ENCODE data around the gene EVA1B. TPM values are rescaled to one million over a fixed set of nuclear protein-coding genes. Genes with fewer than 3 reads are reported as not detected.

EVA1B gene
- total and polyA plus RNA-seq, 10 of the 15 experiments (the other 5 are each of a cell fraction or from before 2014, with no cell fraction given): 0.15 to 6.4 (median 3.0) TPM; not detected in 2

DNA sequence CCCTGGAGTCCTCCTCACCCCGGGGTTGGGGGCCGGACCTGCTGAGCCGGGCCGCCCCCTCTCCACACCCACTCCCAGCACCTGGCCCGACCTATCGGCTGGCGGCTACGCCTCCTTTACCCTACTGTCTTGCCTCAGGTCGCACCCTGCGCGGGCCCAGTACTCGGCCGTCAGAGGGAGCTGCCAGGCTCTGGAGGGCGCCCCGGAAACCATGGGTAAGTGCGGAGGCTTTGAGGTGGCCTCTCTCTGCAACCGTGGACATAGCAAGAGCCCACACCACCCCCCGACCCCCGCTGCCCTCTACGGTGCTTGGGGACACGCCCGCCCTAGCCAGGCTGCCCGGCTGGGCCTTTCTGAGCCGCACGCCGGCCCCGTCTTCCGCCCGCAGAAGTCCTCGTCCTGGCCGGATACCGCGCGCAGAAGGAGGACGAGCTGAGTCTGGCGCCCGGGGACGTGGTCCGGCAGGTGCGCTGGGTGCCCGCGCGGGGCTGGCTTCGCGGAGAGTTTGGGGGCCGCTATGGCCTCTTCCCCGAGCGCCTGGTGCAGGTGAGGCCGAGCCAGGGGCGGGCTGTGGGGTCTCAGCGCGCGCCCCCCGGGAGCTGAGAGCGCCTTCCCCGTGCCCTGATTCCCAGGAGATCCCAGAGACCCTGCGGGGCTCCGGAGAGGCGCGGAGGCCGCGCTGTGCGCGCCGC is 17.1 kb downstream of the EVA1B start, which contains the start of gene SH3D21 (continued):
- TF ChIP-seq SMC3 (IDR thresholded peaks at IDR 0.05; ENCODE audit: borderline replicate concordance, low read length) (no peak), KAT2A (conservative IDR thresholded peaks at IDR 0.05; ENCODE audit: control insufficient read depth, low read depth, low read length) (no peak), EGR1 (IDR thresholded peaks at IDR 0.05; ENCODE audit: borderline replicate concordance in 1 of 2, low read depth in 2 of 2, low read length in 2 of 2) (0 out of 3 replicates have a peak, but pooled peaks of 1 of the 2 experiments have one; percentile 20), WRNIP1 (IDR thresholded peaks at IDR 0.05; ENCODE audit: borderline replicate concordance, low read depth, low read length) (no peak)
- TF ChIP-seq, protein P1, sequence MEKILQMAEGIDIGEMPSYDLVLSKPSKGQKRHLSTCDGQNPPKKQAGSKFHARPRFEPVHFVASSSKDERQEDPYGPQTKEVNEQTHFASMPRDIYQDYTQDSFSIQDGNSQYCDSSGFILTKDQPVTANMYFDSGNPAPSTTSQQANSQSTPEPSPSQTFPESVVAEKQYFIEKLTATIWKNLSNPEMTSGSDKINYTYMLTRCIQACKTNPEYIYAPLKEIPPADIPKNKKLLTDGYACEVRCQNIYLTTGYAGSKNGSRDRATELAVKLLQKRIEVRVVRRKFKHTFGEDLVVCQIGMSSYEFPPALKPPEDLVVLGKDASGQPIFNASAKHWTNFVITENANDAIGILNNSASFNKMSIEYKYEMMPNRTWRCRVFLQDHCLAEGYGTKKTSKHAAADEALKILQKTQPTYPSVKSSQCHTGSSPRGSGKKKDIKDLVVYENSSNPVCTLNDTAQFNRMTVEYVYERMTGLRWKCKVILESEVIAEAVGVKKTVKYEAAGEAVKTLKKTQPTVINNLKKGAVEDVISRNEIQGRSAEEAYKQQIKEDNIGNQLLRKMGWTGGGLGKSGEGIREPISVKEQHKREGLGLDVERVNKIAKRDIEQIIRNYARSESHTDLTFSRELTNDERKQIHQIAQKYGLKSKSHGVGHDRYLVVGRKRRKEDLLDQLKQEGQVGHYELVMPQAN (conservative IDR thresholded peaks at IDR 0.05): peak; percentile 36; the same call in 1 of the 2 replicates

DNA sequence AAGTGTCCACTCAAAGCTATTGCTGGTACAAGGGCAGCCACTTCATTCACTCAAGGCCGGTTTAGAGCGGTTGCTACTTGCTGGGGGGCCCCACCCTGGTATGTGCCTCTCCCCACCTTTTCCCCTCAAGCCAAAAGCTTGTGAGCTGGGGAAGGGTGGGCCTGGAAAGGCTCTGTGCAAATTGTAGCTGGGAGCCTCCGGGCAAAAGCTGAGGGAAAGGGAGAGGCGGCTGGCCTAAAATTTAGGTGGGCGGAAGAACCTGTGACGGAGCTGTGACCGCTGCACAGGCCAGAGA is 17.6 kb downstream of the EVA1B start:
- ChIA-PET CTCF (interaction anchor here (1.0 to 4.0 kb wide), 10 partner anchors 18 to 156 kb away, joined by 3 to 24 read pairs (median 6); partner anchors contain the start of genes EVA1B and TRAPPC3), SMC1A (ENCODE audit: uncharacterized antibody, unreplicated experiment) (interaction anchor here (0.8 to 1.6 kb wide), 3 partner anchors 20 to 156 kb away, joined by 3 to 12 read pairs (median 4); partner anchors contain the start of gene TRAPPC3), RAD21 (ENCODE audit: unreplicated experiment) (interaction anchor here (0.8 to 1.9 kb wide), 4 partner anchors 18 to 156 kb away, joined by 3 to 15 read pairs (median 4); partner anchors contain the start of genes EVA1B and TRAPPC3), POLR2A (interaction anchor here (1.1 to 2.0 kb wide), 5 partner anchors 8 to 156 kb away, joined by 3 to 9 read pairs (median 4); partner anchors contain the start of genes EVA1B, STK40, THRAP3 and TRAPPC3)
- H3K27me3 ChIP-seq (replicated peaks in 1 of 2; ENCODE audit: control insufficient read depth in 2 of 2, insufficient read depth in 2 of 2, low read length in 1 of 2): no peaks in the 10 kb centered on the region
- peaks cover 27% of the 10 kb centered on the region for H3K4me1 ChIP-seq (ENCODE audit: control insufficient read depth, insufficient read depth, low read length)
- H3K4me2 ChIP-seq (ENCODE audit: control insufficient read depth, insufficient read depth): peak overlapping the region; percentile 95
- TF ChIP-seq BMI1 (IDR thresholded peaks at IDR 0.05; ENCODE audit: borderline replicate concordance) (no peak), SREBF2 (IDR thresholded peaks at IDR 0.05; ENCODE audit: low read length) (no peak), EP300 (IDR thresholded peaks at IDR 0.05; ENCODE audit: borderline replicate concordance in 1 of 2, control insufficient read depth in 1 of 2, low read depth in 2 of 2, low read length in 2 of 2) (no peak), WRNIP1 (IDR thresholded peaks at IDR 0.05; ENCODE audit: borderline replicate concordance, low read depth, low read length) (no peak), IKZF1 (conservative IDR thresholded peaks at IDR 0.05) (no peak), ZNF207 (IDR thresholded peaks at IDR 0.05; ENCODE audit: borderline replicate concordance) (no peak), ETV6 (conservative IDR thresholded peaks at IDR 0.05 in 1 of 2, IDR thresholded peaks at IDR 0.05 in 1 of 2; ENCODE audit: borderline replicate concordance in 1 of 2, low read depth in 1 of 2) (no peak)
- TF ChIP-seq, protein P2, sequence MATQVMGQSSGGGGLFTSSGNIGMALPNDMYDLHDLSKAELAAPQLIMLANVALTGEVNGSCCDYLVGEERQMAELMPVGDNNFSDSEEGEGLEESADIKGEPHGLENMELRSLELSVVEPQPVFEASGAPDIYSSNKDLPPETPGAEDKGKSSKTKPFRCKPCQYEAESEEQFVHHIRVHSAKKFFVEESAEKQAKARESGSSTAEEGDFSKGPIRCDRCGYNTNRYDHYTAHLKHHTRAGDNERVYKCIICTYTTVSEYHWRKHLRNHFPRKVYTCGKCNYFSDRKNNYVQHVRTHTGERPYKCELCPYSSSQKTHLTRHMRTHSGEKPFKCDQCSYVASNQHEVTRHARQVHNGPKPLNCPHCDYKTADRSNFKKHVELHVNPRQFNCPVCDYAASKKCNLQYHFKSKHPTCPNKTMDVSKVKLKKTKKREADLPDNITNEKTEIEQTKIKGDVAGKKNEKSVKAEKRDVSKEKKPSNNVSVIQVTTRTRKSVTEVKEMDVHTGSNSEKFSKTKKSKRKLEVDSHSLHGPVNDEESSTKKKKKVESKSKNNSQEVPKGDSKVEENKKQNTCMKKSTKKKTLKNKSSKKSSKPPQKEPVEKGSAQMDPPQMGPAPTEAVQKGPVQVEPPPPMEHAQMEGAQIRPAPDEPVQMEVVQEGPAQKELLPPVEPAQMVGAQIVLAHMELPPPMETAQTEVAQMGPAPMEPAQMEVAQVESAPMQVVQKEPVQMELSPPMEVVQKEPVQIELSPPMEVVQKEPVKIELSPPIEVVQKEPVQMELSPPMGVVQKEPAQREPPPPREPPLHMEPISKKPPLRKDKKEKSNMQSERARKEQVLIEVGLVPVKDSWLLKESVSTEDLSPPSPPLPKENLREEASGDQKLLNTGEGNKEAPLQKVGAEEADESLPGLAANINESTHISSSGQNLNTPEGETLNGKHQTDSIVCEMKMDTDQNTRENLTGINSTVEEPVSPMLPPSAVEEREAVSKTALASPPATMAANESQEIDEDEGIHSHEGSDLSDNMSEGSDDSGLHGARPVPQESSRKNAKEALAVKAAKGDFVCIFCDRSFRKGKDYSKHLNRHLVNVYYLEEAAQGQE (IDR thresholded peaks at IDR 0.05; ENCODE audit: low read depth, low read length): no peak
- in situ Hi-C loops (cut with MboI) (no loop called here), intact Hi-C loops (cut with micrococcal nuclease; ENCODE audit: unreplicated experiment) (no loop called here)
- no peak for DNase-seq (ENCODE audit: low read depth, low spot score)
- H3K27ac ChIP-seq (ENCODE audit: control insufficient read depth, insufficient read depth): no peak overlapping the region
- no peaks in the 10 kb centered on the region for H4K20me1 ChIP-seq (ENCODE audit: control insufficient read depth, insufficient read depth)
- peaks cover 19 to 26% of the 10 kb centered on the region in 2 experiments for H3K36me3 ChIP-seq (ENCODE audit: control insufficient read depth in 2 of 2, insufficient read depth in 2 of 2, low read length in 1 of 2)
- no peak overlapping the region for H3K9ac ChIP-seq (ENCODE audit: control insufficient read depth, insufficient read depth, low read length)
- H2AFZ ChIP-seq (ENCODE audit: control insufficient read depth, low read depth, low read length): no peak overlapping the region
- H3K4me3 ChIP-seq: peak overlapping the region; percentile 95; the same call in 1 of the 2 replicates
- peaks cover 9% of the 10 kb centered on the region for H3K79me2 ChIP-seq (ENCODE audit: control insufficient read depth, insufficient read depth, low read length)
- BruUV-seq (replicated peaks): no TSS peak
- WGBS (ENCODE audit: insufficient coverage, insufficient replicate concordance, low lambda C conversion rate, missing lambda C conversion rate): 89% methylated on average over 7 of the region's 7 CpGs
- no peak for ATAC-seq
- H3K9me3 ChIP-seq (replicated peaks; ENCODE audit: control insufficient read depth, insufficient read depth, low read length): no peaks in the 10 kb centered on the region
- FAIRE-seq: no peak

All from GM12878 (cell line).